GM21576 (cell line): ENCODE data around the gene OLFML2A.

ENCODE experiments used
- ATAC-seq: cut with Tn5 transposase; IDR thresholded peaks from one replicate; pipeline ENCODE4 v1.9.1; 2021; ENCODE audit warnings: mild to moderate bottlenecking, moderate library complexity; ENCODE audit not compliant: unreplicated experiment

Gene OLFML2A

GRCh38 chr9:124774129-124774978, 2.6 kb upstream of the OLFML2A start:
- no peak for ATAC-seq

GRCh38 chr9:124776618-124776953, 347 bp upstream of the OLFML2A start:
- ATAC-seq: no peak

GRCh38 chr9:124778575-124779367, 1.8 kb downstream of the OLFML2A start:
- ATAC-seq: no peak

GRCh38 chr9:124779368-124780059, 2.6 kb downstream of the OLFML2A start:
- no peak for ATAC-seq

GRCh38 chr9:124780060-124780756, 3.3 kb downstream of the OLFML2A start:
- no peak for ATAC-seq

- ATAC-seq: no peak
Measured at GRCh38 chr9:124780757-124781151, 3.8 kb downstream of the OLFML2A start.

- no peak for ATAC-seq
Measured at GRCh38 chr9:124781967-124782660, 5.2 kb downstream of the OLFML2A start.

GRCh38 chr9:124782661-124783574, 6.0 kb downstream of the OLFML2A start:
- no peak for ATAC-seq

GRCh38 chr9:124783830-124784229, 6.9 kb downstream of the OLFML2A start:
- no peak for ATAC-seq

- ATAC-seq: no peak
Measured at GRCh38 chr9:124784509-124784908, 7.6 kb downstream of the OLFML2A start.

GRCh38 chr9:124786881-124787573, 10.1 kb downstream of the OLFML2A start:
- ATAC-seq: no peak

- ATAC-seq: no peak
Measured at GRCh38 chr9:124788542-124789217, 11.7 kb downstream of the OLFML2A start.

GRCh38 chr9:124789531-124789930, 12.6 kb downstream of the OLFML2A start:
- ATAC-seq: no peak

GRCh38 chr9:124790301-124790700, 13.4 kb downstream of the OLFML2A start:
- ATAC-seq: no peak

- ATAC-seq: no peak
Measured at GRCh38 chr9:124790801-124791505, 14.0 kb downstream of the OLFML2A start.

GRCh38 chr9:124792257-124793014, 15.5 kb downstream of the OLFML2A start:
- ATAC-seq: no peak

- no peak for ATAC-seq
Measured at GRCh38 chr9:124793015-124793541, 16.1 kb downstream of the OLFML2A start.
